LNCaP clone FGC (cell line): ENCODE results near the gene GAS7.

Source experiments
- DNase-seq: peaks from one replicate; pipeline ENCODE4 v3.0.0-alpha.2; 2011; ENCODE audit warnings: low read depth
- H3K4me3 ChIP-seq: 2 replicates; pipeline ENCODE4 v1.5.1; 2011; ENCODE audit warnings: mild to moderate bottlenecking, low read depth, low read length, control low read depth
- CTCF ChIP-seq: IDR thresholded peaks from 2 replicates; pipeline ENCODE4 v1.5.1; 2012; ENCODE audit warnings: mild to moderate bottlenecking; ENCODE audit not compliant: control insufficient read depth, insufficient read depth; ENCODE audit errors: extremely low read depth

GAS7 gene

DNA sequence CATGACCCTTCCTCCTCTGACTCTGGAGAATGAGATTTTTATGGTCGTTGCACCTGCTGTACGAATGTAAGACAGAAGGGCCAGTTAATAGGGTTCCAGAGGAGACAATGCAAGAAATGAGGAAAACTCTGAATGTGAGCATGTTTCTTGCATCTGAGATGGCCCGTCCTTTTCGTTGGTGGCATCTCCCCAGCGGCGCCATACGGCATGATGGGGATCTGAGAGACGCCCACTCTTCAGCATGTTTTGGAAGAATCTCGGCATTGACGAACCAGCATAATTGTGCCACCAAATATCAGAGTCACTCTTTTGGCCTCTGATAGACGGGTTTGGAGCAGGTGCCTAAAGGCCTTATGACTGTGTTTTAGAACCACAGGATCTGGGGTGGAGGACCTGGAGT is 166.8 kb downstream of the GAS7 start:
- DNase-seq, result no peak
- H3K4me3 ChIP-seq, result no peak overlapping the region
- no peak for TF ChIP-seq CTCF

- TF ChIP-seq CTCF, result no peak
- no peak for DNase-seq
Measured at GRCh38 chr17:10031127-10031526, 167.3 kb downstream of the GAS7 start.

DNA sequence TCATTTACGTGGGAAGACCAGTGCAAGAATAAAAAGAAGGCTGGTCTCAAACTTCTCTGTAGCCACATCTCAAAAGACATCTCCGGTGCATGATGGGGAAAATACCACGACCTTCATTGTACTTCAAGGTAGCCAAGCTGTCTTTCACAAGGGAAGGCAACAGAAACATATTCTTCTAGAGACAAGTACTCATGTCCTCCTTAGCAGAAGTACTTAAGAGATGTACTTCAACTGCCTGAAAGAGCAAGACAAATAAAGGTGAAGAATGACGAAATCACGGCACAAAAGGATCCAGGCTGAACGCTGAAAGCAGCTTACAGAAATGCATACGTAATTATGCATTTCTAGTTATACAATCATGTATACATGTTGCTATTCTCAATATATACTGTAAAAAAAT is 169.3 kb downstream of the GAS7 start:
- H3K4me3 ChIP-seq, result no peak overlapping the region
- no peak for TF ChIP-seq CTCF
- DNase-seq, result no peak

More at GRCh38 chr17:10031127-10031526, 167.3 kb downstream of the GAS7 start:
- no peak overlapping the region for H3K4me3 ChIP-seq

DNA sequence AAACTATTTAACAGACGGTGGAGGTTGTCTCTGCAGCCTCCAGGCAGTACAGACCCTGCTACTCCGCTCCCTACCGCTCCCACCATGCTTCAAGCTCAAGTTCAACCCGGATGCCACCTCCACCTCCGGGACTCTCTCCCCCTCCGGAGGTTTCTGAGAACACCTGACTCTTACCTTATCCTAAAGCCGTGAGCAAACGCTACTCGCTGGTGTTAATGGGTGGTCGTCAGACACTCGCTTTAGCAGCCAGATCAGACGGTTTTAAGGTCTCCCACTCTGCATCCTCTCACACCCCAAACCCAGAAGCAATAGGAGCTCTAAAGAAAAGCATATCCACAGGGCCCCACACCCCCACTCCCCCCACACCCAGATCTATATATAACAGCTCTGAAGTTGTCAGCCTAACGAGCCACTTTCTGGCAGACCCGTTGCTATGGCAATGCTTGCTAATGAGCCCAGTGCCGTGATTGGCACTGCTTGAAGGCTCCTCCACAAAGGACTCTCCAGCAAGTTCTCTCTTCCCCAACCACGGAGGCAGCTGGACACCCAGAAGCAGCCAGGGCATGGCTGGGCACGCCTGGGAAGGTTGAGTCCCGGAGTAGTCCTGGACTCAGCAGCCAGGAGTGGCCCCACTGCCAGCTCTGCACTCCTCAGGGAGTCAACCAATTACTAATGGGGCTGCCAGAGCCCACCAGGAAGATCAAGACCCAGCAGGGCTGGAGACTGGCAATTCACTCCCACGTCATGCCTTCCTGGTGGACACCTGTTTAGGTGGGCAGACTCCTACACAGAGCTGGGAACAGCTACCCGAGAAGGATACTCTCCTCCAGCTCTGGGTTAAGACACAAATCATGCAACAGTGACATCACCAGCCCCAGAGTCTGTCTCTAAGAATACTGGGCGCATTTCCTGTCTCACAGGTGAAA is 172.2 kb downstream of the GAS7 start:
- TF ChIP-seq CTCF, result no peak
- no peak overlapping the region for H3K4me3 ChIP-seq
- no peak for DNase-seq

GRCh38 chr17:10025224-10025623 is 173.2 kb downstream of the GAS7 start:
- no peak for TF ChIP-seq CTCF
- DNase-seq, result no peak
- H3K4me3 ChIP-seq, result no peak overlapping the region

DNA sequence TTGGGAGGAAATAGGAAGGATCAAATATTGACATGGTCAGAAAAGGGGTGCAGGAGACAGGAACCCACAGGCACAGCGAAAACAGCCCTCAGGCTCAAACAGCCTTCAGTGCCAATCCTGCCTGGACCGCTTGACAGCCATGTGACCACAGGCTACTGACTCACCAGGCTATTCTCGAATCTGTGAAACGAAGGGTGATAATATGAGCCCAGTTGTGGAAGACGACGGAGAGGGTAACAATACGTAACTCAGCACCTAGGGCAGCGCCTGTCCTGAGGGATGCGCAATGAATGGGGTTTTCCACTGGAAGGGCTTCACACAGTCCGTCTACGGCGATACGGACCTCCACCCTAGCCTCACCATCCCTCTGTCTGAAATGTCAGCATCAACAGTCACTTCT is 176.0 kb downstream of the GAS7 start:
- H3K4me3 ChIP-seq, result no peak overlapping the region
- TF ChIP-seq CTCF, result no peak
- no peak for DNase-seq
